ENCODE data around the gene SMARCC1. TPM values are rescaled to one million over a fixed set of nuclear protein-coding genes. Genes with fewer than 3 reads are reported as not detected.
"Not testable (repeated sequence)": the region's sequence is repeated elsewhere in the genome, so short reads cannot be mapped to it uniquely, and the experiment has no call there.

The SMARCC1 gene
- total RNA-seq, 1 donor from 2014 or later: 28.7 TPM

DNA sequence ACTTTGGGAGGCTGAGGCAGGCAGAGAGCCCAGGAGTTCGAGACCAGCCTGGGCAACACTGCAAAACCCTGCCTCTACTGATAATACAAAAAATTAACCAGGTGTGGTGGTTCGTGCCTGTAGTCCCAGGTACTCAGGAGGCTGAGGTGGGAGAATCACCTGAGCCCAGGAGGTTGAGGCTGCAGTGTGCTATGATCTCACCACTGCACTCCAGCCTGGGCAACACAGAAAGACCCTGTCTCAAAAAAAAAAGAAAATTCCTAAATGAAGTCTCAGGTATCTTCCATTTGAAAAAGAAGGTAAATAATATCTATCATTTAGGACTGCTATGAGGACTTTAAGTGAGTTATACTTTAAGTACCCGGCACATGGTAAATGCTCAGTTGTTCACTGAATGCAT lies 2.9 kb downstream of the SMARCC1 start:
- Histone ChIP-seq H3K36me3 (ENCODE audit: control insufficient read depth, insufficient read depth, low read length) (no peaks in the 10 kb centered on the region), H3K4me3 (ENCODE audit: low read depth, low read length) (no peak overlapping the region), H3K27me3 (ENCODE audit: control insufficient read depth, insufficient read depth, low read length) (no peaks in the 10 kb centered on the region)
- TF ChIP-seq, protein P1, sequence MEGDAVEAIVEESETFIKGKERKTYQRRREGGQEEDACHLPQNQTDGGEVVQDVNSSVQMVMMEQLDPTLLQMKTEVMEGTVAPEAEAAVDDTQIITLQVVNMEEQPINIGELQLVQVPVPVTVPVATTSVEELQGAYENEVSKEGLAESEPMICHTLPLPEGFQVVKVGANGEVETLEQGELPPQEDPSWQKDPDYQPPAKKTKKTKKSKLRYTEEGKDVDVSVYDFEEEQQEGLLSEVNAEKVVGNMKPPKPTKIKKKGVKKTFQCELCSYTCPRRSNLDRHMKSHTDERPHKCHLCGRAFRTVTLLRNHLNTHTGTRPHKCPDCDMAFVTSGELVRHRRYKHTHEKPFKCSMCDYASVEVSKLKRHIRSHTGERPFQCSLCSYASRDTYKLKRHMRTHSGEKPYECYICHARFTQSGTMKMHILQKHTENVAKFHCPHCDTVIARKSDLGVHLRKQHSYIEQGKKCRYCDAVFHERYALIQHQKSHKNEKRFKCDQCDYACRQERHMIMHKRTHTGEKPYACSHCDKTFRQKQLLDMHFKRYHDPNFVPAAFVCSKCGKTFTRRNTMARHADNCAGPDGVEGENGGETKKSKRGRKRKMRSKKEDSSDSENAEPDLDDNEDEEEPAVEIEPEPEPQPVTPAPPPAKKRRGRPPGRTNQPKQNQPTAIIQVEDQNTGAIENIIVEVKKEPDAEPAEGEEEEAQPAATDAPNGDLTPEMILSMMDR (IDR thresholded peaks at IDR 0.05; ENCODE audit: insufficient read depth, low read length, severe bottlenecking): no peak
- DNase-seq (ENCODE audit: low read depth): no peak
- FAIRE-seq: no peak

DNA sequence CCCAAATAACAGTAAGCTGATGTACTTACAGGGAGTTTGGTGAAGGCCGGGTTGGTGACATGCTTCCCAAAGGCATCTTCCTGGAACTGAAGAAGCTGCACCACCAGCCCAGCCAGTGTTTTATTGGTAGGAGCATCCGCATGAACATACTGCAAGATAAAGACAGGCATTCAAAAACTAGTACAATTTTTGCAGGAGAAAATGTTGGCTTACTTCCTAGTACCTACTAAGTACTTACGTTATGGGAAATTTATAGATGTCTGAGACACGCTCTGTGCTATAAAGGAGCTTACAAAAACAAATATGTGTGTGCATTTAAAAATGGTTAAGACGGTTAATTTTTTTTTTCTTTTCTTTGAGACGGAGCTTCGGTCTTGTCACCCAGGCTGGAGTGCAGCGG lies 8.9 kb downstream of the SMARCC1 start:
- peaks cover 11% of the 10 kb centered on the region for H3K36me3 ChIP-seq (ENCODE audit: control insufficient read depth, insufficient read depth, low read length)
- no peaks in the 10 kb centered on the region for H3K27me3 ChIP-seq (ENCODE audit: control insufficient read depth, insufficient read depth, low read length)
- FAIRE-seq (no peak), DNase-seq (ENCODE audit: low read depth) (no peak)
- TF ChIP-seq, protein P1 (IDR thresholded peaks at IDR 0.05; ENCODE audit: insufficient read depth, low read length, severe bottlenecking): no peak
- no peak overlapping the region for H3K4me3 ChIP-seq (ENCODE audit: low read depth, low read length)

DNA sequence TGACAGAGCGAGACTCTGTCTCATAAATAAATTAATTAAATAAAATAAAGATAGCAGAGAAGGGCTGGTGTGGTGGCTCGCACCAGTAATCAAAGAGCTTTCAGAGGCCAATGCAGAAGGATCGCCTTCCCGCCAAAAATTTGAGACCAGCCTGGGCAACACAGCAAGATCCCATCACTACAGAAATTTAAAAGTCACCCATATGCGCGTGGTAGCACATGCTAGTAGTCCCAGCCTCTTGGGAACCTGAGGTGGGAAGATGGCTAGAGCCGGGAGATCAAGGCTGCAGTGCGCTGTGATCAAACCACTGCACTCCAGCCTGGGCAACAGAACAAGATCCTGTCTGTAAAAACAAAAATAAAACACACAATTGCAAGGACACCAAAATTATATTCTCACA lies 9.6 kb downstream of the SMARCC1 start:
- no peaks in the 10 kb centered on the region for H3K27me3 ChIP-seq (ENCODE audit: control insufficient read depth, insufficient read depth, low read length)

GRCh38 chr3:47766186-47766585 lies 15.5 kb downstream of the SMARCC1 start:
- Histone ChIP-seq H3K36me3 (ENCODE audit: control insufficient read depth, insufficient read depth, low read length) (peaks cover 5% of the 10 kb centered on the region), H3K27me3 (ENCODE audit: control insufficient read depth, insufficient read depth, low read length) (no peaks in the 10 kb centered on the region), H3K4me3 (ENCODE audit: low read depth, low read length) (no peak overlapping the region)
- FAIRE-seq (no peak), DNase-seq (ENCODE audit: low read depth) (no peak)
- TF ChIP-seq, protein P1 (IDR thresholded peaks at IDR 0.05; ENCODE audit: insufficient read depth, low read length, severe bottlenecking): no peak

More for the DNA sequence above, 9.6 kb downstream of the SMARCC1 start:
- DNase-seq (ENCODE audit: low read depth): no peak
- no peak overlapping the region for H3K4me3 ChIP-seq (ENCODE audit: low read depth, low read length)
- FAIRE-seq: no peak
- TF ChIP-seq, protein P1 (IDR thresholded peaks at IDR 0.05; ENCODE audit: insufficient read depth, low read length, severe bottlenecking): no peak
- peaks cover 11% of the 10 kb centered on the region for H3K36me3 ChIP-seq (ENCODE audit: control insufficient read depth, insufficient read depth, low read length)

DNA sequence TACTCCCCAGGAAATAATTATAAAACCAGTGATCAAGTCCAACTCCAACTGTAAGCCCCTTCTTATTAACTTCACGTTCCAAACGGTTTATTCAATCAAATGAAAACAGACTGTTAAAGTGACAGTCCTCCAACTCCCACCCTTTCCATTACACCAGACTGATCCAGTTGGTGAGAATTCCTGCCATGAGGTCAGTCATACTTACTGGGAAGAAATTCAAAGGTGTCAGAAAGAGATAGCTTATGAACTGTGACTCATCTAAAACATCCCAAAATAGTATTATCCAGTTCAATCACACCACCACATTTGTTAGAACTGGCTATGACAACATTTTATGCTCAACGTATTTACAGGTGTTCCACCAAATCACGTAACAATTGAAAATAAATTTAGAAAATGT lies 19.5 kb downstream of the SMARCC1 start:
- DNase-seq (ENCODE audit: low read depth): no peak
- no peak for FAIRE-seq
- TF ChIP-seq, protein P1 (IDR thresholded peaks at IDR 0.05; ENCODE audit: insufficient read depth, low read length, severe bottlenecking): no peak
- H3K27me3 ChIP-seq (ENCODE audit: control insufficient read depth, insufficient read depth, low read length): no peaks in the 10 kb centered on the region
- peaks cover 1% of the 10 kb centered on the region for H3K36me3 ChIP-seq (ENCODE audit: control insufficient read depth, insufficient read depth, low read length)
- H3K4me3 ChIP-seq (ENCODE audit: low read depth, low read length): no peak overlapping the region

DNA sequence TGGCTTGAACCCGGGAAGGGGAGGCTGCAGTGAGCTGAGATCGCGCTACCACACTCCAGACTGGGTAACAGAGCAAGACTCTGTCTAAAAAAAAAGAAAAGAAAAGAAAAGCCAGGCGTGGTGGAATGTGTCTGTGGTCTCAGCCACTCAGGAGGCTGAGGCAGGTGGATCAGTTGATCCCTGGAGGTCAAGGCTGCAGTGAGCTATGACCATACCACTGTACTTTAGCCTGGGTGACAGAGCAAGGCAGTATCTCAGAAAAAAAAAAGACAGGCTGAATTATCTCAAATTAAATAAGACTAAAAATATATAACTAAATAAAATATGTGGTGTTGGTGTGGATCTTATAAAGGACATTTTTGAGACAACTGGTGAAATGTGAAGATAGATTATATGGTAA lies 20.6 kb downstream of the SMARCC1 start:
- TF ChIP-seq, protein P1 (IDR thresholded peaks at IDR 0.05; ENCODE audit: insufficient read depth, low read length, severe bottlenecking): no peak
- no peaks in the 10 kb centered on the region for H3K27me3 ChIP-seq (ENCODE audit: control insufficient read depth, insufficient read depth, low read length)

GRCh38 chr3:47760207-47760606 lies 21.5 kb downstream of the SMARCC1 start:
- not testable (repeated sequence) for FAIRE-seq

More for the DNA sequence above, 20.6 kb downstream of the SMARCC1 start:
- Histone ChIP-seq H3K36me3 (ENCODE audit: control insufficient read depth, insufficient read depth, low read length) (peaks cover 1% of the 10 kb centered on the region), H3K4me3 (ENCODE audit: low read depth, low read length) (no peak overlapping the region)
- FAIRE-seq: no peak
- no peak for DNase-seq (ENCODE audit: low read depth)

More at GRCh38 chr3:47760207-47760606, 21.5 kb downstream of the SMARCC1 start:
- DNase-seq (ENCODE audit: low read depth); H3K36me3 ChIP-seq (ENCODE audit: control insufficient read depth, insufficient read depth, low read length); H3K4me3 ChIP-seq (ENCODE audit: low read depth, low read length); H3K27me3 ChIP-seq (ENCODE audit: control insufficient read depth, insufficient read depth, low read length): not testable (repeated sequence)
